Aorta (tissue), 5 donors: ENCODE results near the gene PTPN23. TPM values are rescaled to one million over a fixed set of nuclear protein-coding genes. Genes with fewer than 3 reads are reported as not detected.

ENCODE experiments used
- ATAC-seq: fragments of 200-7000 bp; cut with Tn5 transposase; one replicate; pipeline ENCODE4 v1.9.1; 2022; ENCODE audit warnings: moderate library complexity; ENCODE audit not compliant: low FRiP score
- DNase-seq, 2 donors: peaks; one replicate each; pipeline ENCODE4 v3.0.0-alpha.2; 2020
- H3K27ac ChIP-seq, 2 donors: one replicate each; pipeline ENCODE4 v1.5.1; 2013; ENCODE audit warnings: low read length in 2 of 2, mild to moderate bottlenecking in 2 of 2, moderate library complexity in 2 of 2, control low read depth in 1 of 2, inconsistent platforms in 1 of 2, low read depth in 1 of 2
- H3K27me3 ChIP-seq, 2 donors: one replicate each; pipeline ENCODE4 v1.6.1; 2013; ENCODE audit warnings: control low read depth in 1 of 2, low read length in 1 of 2, mild to moderate bottlenecking in 1 of 2, moderate library complexity in 1 of 2; ENCODE audit not compliant: insufficient read depth in 2 of 2, control insufficient read depth in 1 of 2
- H3K36me3 ChIP-seq, 2 donors: one replicate each; pipeline ENCODE4 v1.6.1; 2013; ENCODE audit warnings: control low read depth in 1 of 2, low read length in 1 of 2, mild to moderate bottlenecking in 1 of 2; ENCODE audit not compliant: insufficient read depth in 2 of 2, control insufficient read depth in 1 of 2
- H3K4me1 ChIP-seq, 2 donors: one replicate each; pipeline ENCODE4 v1.6.1; 2013; ENCODE audit warnings: low read length in 2 of 2, control low read depth in 1 of 2, mild to moderate bottlenecking in 1 of 2, moderate library complexity in 1 of 2; ENCODE audit not compliant: insufficient read depth in 2 of 2, control insufficient read depth in 1 of 2
- H3K4me3 ChIP-seq, 2 donors: one replicate each; pipeline ENCODE4 v1.5.1; 2013; ENCODE audit warnings: low read length in 2 of 2, control low read depth in 1 of 2, mild to moderate bottlenecking in 1 of 2
- H3K9me3 ChIP-seq: one replicate; pipeline ENCODE4 v1.6.1; 2013; ENCODE audit warnings: mild to moderate bottlenecking, low read length; ENCODE audit not compliant: control insufficient read depth
- WGBS, 2 donors: extraction: QIAGEN DNeasy Blood & Tissue Kit; methylation state at CpG; one replicate each; pipeline ENCODE4 v1.1.7; 2013; 5-methylcytosine and 5-hydroxymethylcytosine counted together
- intact Hi-C, 2 donors: fragments of 100-400 bp; cut with DNase I; formaldehyde crosslinking; loops; one replicate each; pipeline versions ENCODE4 v1.14.2 to v1.15.0; 2022
- long read RNA-seq, 2 donors: library from polyadenylated mRNA; unstranded; transcript quantifications; one replicate each; pipeline ENCODE4 v2.0.0, GENCODE V29; 2020 to 2021
- polyA plus RNA-seq, 2 donors: library from polyadenylated mRNA; stranded (reverse); fragments of 200-250 nt; gene quantifications; one replicate each; pipeline ENCODE4 v1.2.3, GENCODE V29; 2013
- total RNA-seq, 2 donors: library from RNA; stranded (reverse); fragmentation: NEBNext Ultra II Directional; extraction: Animal tissue kit (Norgen Biotek cat#: 25700); gene quantifications; one replicate each; pipeline ENCODE4 v1.2.1, GENCODE V29; 2021
- donor health status: healthy with polysubstance abuse.
- donor health status: Bipolar disorder and iron deficiency.
- donor health status: DM: no; HTN: no; CAD: no.
- donor health status: DM: no; HTN: no; CAD: no.
- donor health status: DM: yes; HTN: yes; CAD: no.

The PTPN23 gene, protein sequence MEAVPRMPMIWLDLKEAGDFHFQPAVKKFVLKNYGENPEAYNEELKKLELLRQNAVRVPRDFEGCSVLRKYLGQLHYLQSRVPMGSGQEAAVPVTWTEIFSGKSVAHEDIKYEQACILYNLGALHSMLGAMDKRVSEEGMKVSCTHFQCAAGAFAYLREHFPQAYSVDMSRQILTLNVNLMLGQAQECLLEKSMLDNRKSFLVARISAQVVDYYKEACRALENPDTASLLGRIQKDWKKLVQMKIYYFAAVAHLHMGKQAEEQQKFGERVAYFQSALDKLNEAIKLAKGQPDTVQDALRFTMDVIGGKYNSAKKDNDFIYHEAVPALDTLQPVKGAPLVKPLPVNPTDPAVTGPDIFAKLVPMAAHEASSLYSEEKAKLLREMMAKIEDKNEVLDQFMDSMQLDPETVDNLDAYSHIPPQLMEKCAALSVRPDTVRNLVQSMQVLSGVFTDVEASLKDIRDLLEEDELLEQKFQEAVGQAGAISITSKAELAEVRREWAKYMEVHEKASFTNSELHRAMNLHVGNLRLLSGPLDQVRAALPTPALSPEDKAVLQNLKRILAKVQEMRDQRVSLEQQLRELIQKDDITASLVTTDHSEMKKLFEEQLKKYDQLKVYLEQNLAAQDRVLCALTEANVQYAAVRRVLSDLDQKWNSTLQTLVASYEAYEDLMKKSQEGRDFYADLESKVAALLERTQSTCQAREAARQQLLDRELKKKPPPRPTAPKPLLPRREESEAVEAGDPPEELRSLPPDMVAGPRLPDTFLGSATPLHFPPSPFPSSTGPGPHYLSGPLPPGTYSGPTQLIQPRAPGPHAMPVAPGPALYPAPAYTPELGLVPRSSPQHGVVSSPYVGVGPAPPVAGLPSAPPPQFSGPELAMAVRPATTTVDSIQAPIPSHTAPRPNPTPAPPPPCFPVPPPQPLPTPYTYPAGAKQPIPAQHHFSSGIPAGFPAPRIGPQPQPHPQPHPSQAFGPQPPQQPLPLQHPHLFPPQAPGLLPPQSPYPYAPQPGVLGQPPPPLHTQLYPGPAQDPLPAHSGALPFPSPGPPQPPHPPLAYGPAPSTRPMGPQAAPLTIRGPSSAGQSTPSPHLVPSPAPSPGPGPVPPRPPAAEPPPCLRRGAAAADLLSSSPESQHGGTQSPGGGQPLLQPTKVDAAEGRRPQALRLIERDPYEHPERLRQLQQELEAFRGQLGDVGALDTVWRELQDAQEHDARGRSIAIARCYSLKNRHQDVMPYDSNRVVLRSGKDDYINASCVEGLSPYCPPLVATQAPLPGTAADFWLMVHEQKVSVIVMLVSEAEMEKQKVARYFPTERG (N-terminal part only)
- 10 to 100 TPM; 38.9 to 44.0 TPM for total RNA-seq
- polyA plus RNA-seq = 10 to 100 TPM in 1 of 2 donors, 1 to 10 TPM in 1; 7.1 to 17.7 TPM
- long read RNA-seq, donor 1, partial matches to known transcripts = 7 of 9 reads
- long read RNA-seq, donor 1, other reads (novel, unspliced or antisense) = 1 of 9 reads
- long read RNA-seq, donor 2, partial matches to known transcripts = 8 of 15 reads
- long read RNA-seq, donor 2, other reads (novel, unspliced or antisense) = 7 of 15 reads

DNA sequence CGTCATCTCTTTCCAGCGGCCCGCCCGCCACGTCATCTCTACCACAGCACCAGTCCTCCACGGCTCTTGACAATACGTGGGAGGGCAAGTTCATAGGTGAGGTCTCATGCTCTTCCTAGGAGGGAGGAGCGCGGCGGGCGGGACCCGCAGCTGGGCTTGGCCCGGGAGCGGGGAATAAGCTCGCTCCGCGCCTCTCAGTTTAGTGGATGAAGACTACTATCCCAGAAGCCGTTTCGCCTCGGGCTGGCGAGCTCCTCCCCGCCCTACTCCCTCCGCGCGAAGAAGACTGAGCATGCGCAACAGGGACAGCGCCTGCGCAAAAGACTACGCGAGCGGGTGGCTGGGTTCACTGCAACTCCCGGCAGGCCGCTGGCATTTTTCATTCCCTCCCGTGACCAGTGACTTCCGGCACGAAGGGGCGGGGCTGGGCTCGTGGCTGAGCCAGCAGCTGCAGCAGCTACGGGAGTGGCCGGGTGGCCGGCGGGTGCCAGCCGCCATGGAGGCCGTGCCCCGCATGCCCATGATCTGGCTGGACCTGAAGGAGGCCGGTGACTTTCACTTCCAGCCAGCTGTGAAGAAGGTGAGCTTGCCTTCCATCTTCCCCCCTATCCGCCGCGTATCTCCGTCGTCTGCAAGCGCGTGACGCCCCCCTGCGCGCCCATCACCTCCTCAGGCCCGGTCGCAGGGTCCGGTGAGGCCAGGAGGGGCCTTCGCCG, at the start of gene PTPN23:
TSS of gene PTPN23 (plus strand) at position 421 of the 716 bp plus-strand sequence. CDS start at position 497, 76 bp downstream.
- H3K4me1 ChIP-seq = peaks cover 0 to 4% of the 10 kb centered on the region in 2 donors
- H3K9me3 ChIP-seq = no peaks in the 10 kb centered on the region
- DNase-seq (peak; percentile 100), ATAC-seq (peak; percentile 97)
- 0% methylated on average over 50 to 61 of the region's 61 CpGs for WGBS, 2 donors
- intact Hi-C loops = no loop called here
- H3K36me3 ChIP-seq = no peaks in the 10 kb centered on the region
- H3K27me3 ChIP-seq = no peaks in the 10 kb centered on the region
- H3K27ac ChIP-seq = peak within 1 kb of the TSS; percentile 49 to 93
- H3K4me3 ChIP-seq = peak within 1 kb of the TSS; percentile 68 to 83

DNA sequence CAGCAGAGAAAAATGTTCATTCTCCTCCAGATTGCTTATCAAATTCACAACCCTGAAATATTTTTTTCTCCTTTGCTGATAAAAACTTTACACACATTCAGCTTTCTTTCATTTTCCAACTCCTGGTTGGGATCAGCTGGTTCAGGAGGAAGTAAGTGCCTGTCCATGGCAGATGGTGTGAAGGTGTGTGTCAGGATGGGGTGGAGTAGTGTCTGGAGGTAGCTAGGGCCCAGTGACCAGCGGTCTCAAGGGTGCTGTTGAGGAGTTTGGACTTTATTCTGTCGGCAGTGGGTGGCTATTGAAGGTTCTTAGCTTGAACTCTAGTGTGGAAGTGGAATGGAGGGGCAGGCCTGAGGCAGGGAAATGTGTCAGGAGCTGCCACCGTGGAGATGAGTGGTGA, 46.9 kb upstream of the PTPN23 start:
- intact Hi-C loops = no loop called here
- peaks cover 5 to 9% of the 10 kb centered on the region in 2 donors for H3K36me3 ChIP-seq

GRCh38 chr3:47337656-47338055, 43.2 kb upstream of the PTPN23 start:
- ATAC-seq (no peak), DNase-seq (no peak)
- Histone ChIP-seq H3K4me1 (no peaks in the 10 kb centered on the region), H3K9me3 (no peaks in the 10 kb centered on the region), H3K36me3 (peaks cover 12 to 13% of the 10 kb centered on the region in 2 donors), H3K27me3 (no peaks in the 10 kb centered on the region), H3K27ac (no peak overlapping the region), H3K4me3 (no peak overlapping the region)
- 93 to 94% methylated on average over 5 of the region's 5 CpGs for WGBS, 2 donors
- intact Hi-C loops = no loop called here

More for the DNA sequence above, 46.9 kb upstream of the PTPN23 start:
- WGBS, 2 donors = 69 to 74% methylated on average over 3 of the region's 3 CpGs
- DNase-seq (no peak), ATAC-seq (no peak)
- no peak overlapping the region for H3K4me3 ChIP-seq
- no peaks in the 10 kb centered on the region for H3K9me3 ChIP-seq
- H3K27me3 ChIP-seq = no peaks in the 10 kb centered on the region
- no peak overlapping the region for H3K27ac ChIP-seq
- H3K4me1 ChIP-seq = no peaks in the 10 kb centered on the region

- H3K4me3 ChIP-seq = no peak overlapping the region
- peaks cover 9 to 13% of the 10 kb centered on the region in 2 donors for H3K36me3 ChIP-seq
- intact Hi-C loops = no loop called here
- no peaks in the 10 kb centered on the region for H3K4me1 ChIP-seq
- 93% methylated on average over 2 of the region's 2 CpGs for WGBS, 2 donors
- ATAC-seq (no peak), DNase-seq (no peak)
- no peak overlapping the region for H3K27ac ChIP-seq
- H3K27me3 ChIP-seq = no peaks in the 10 kb centered on the region
- H3K9me3 ChIP-seq = no peaks in the 10 kb centered on the region
Measured at GRCh38 chr3:47339951-47340350, 40.9 kb upstream of the PTPN23 start.

GRCh38 chr3:47340866-47341265, 40.0 kb upstream of the PTPN23 start:
- Histone ChIP-seq H3K27ac (no peak overlapping the region), H3K9me3 (no peaks in the 10 kb centered on the region), H3K36me3 (peaks cover 9 to 11% of the 10 kb centered on the region in 2 donors), H3K4me3 (no peak overlapping the region), H3K4me1 (no peaks in the 10 kb centered on the region), H3K27me3 (no peaks in the 10 kb centered on the region)
- no peak for ATAC-seq
- DNase-seq = no peak
- intact Hi-C loops = no loop called here
- 87 to 88% methylated on average over 2 of the region's 2 CpGs for whole genome bisulfite sequencing, 2 donors

GRCh38 chr3:47342151-47342550, 38.7 kb upstream of the PTPN23 start:
- 92 to 98% methylated on average over 2 of the region's 2 CpGs for WGBS, 2 donors
- Histone ChIP-seq H3K36me3 (peaks cover 8 to 11% of the 10 kb centered on the region in 2 donors), H3K4me1 (no peaks in the 10 kb centered on the region), H3K9me3 (no peaks in the 10 kb centered on the region), H3K27me3 (no peaks in the 10 kb centered on the region), H3K27ac (no peak overlapping the region), H3K4me3 (no peak overlapping the region)
- intact Hi-C loops = no loop called here
- ATAC-seq (no peak), DNase-seq (no peak)

DNA sequence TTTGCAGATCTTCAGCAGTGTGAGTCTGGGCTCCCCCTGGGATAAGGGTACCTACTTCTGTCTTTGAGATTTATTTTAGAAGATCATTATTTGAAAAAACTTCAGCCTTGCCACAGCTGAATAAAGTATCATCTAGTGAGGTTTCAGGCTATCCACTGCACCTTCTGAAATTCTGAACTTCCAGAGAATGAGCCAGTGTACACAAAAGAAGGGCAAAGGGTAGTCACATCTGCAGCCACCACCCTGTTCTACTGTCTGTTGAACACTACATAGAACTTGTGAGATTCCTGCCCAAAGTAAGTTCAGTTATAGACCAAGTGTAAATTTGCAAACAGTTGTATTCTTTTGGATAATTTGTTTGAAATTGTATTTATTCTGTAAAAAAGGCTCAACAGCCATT, 38.0 kb upstream of the PTPN23 start:
- ATAC-seq = no peak
- DNase-seq = no peak
- H3K9me3 ChIP-seq = no peaks in the 10 kb centered on the region
- intact Hi-C loops = no loop called here
- H3K27me3 ChIP-seq = no peaks in the 10 kb centered on the region
- no peak overlapping the region for H3K4me3 ChIP-seq
- H3K27ac ChIP-seq = no peak overlapping the region
- no peaks in the 10 kb centered on the region for H3K4me1 ChIP-seq
- H3K36me3 ChIP-seq = peaks cover 4 to 11% of the 10 kb centered on the region in 2 donors
